GM12878 (cell line): ENCODE measurements around the gene FZD10. TPM values are rescaled to one million over a fixed set of nuclear protein-coding genes. Genes with fewer than 3 reads are reported as not detected.

ENCODE experiments used
- ATAC-seq: fragments of 200-7000 bp; cut with Tn5 transposase; 3 replicates; pipeline ENCODE4 v1.9.1; 2020; ENCODE audit warnings: mild to moderate bottlenecking, moderate library complexity
- BruUV-seq: library from RNA; stranded (reverse); fragments of 400-500 nt; replicated peaks from 2 replicates; lab custom pipeline; 2021; lab: Mats Ljungman, UMichigan
- CTCF ChIA-PET: fragments of 300-600 bp; sonication (Branson Sonifier 250); formaldehyde crosslinking; extraction: SDS; loops from one replicate; lab custom pipeline; 2021; ENCODE audit warnings: inconsistent platforms; lab: Yijun Ruan, JAX
- POLR2A ChIA-PET: fragments of 350-600 bp; formaldehyde crosslinking; extraction: SDS; loops from one replicate; lab custom pipeline; 2021; ENCODE audit warnings: inconsistent platforms; lab: Charles Lee
- RAD21 ChIA-PET: fragments of 300-600 bp; sonication (Branson Sonifier 250); formaldehyde crosslinking; loops from one replicate; lab custom pipeline; 2023; ENCODE audit warnings: antibody characterized with exemption; ENCODE audit not compliant: unreplicated experiment; lab: Charles Lee
- SMC1A ChIA-PET: fragments of 300-600 bp; sonication (Branson Sonifier 250); formaldehyde crosslinking; loops from one replicate; lab custom pipeline; 2023; ENCODE audit not compliant: unreplicated experiment, uncharacterized antibody; lab: Charles Lee
- DNase-seq: peaks from one replicate; pipeline ENCODE4 v3.0.0-alpha.2; 2011; ENCODE audit warnings: low read depth, low spot score
- FAIRE-seq: peaks from 3 replicates; lab custom pipeline; 2011; peaks lifted over from hg19 to GRCh38; lab: Jason Lieb, UNC
- H2AFZ ChIP-seq: 2 replicates; pipeline ENCODE4 v1.6.0; 2011; ENCODE audit warnings: low read depth, low read length, control low read depth; ENCODE audit not compliant: control insufficient read depth
- H3K27ac ChIP-seq: 2 replicates; pipeline ENCODE4 v1.5.1; 2011; ENCODE audit warnings: control low read depth; ENCODE audit not compliant: control insufficient read depth, insufficient read depth
- H3K27me3 ChIP-seq, 2 experiments: replicated peaks in 1 of 2; 2 replicates each; pipeline versions ENCODE4 v1.6.0 to v1.6.1; 2011; ENCODE audit warnings: low read length in 1 of 2; ENCODE audit not compliant: control insufficient read depth in 2 of 2, insufficient read depth in 2 of 2
- H3K36me3 ChIP-seq, 2 experiments: 2 replicates each; pipeline ENCODE4 v1.5.1; 2011; ENCODE audit warnings: low read length in 1 of 2; ENCODE audit not compliant: control insufficient read depth in 2 of 2, insufficient read depth in 2 of 2
- H3K4me1 ChIP-seq: 2 replicates; pipeline ENCODE4 v1.6.1; 2011; ENCODE audit warnings: mild to moderate bottlenecking, low read length, moderate library complexity, mixed read lengths; ENCODE audit not compliant: control insufficient read depth, insufficient read depth
- H3K4me2 ChIP-seq: 2 replicates; pipeline ENCODE4 v1.6.0; 2011; ENCODE audit warnings: control low read depth; ENCODE audit not compliant: control insufficient read depth, insufficient read depth
- H3K4me3 ChIP-seq: fragments of 200-600 bp; sonication (generic); 2 replicates; pipeline ENCODE4 v1.5.1; 2016
- H3K79me2 ChIP-seq: 2 replicates; pipeline ENCODE4 v1.6.0; 2011; ENCODE audit warnings: low read length; ENCODE audit not compliant: control insufficient read depth, insufficient read depth
- H3K9ac ChIP-seq: 2 replicates; pipeline ENCODE4 v1.8.0; 2011; ENCODE audit warnings: low read length, control low read depth, mixed read lengths; ENCODE audit not compliant: control insufficient read depth, insufficient read depth
- H3K9me3 ChIP-seq: replicated peaks from 3 replicates; pipeline ENCODE4 v1.5.1; 2011; ENCODE audit warnings: mild to moderate bottlenecking, low read length; ENCODE audit not compliant: control insufficient read depth, insufficient read depth
- H4K20me1 ChIP-seq: 2 replicates; pipeline ENCODE4 v1.6.0; 2011; ENCODE audit not compliant: control insufficient read depth, insufficient read depth
- BACH1 ChIP-seq: fragments of 450-650 bp; IDR thresholded peaks from 2 replicates; pipeline ENCODE4 v1.6.1; 2017; ENCODE audit warnings: mild to moderate bottlenecking, borderline replicate concordance
- BRCA1 ChIP-seq: IDR thresholded peaks from 2 replicates; pipeline ENCODE4 v1.6.1; 2011; ENCODE audit warnings: low read depth, low read length, improper control_type of control experiment
- CHD2 ChIP-seq: IDR thresholded peaks from 2 replicates; pipeline ENCODE4 v1.6.1; 2011; ENCODE audit warnings: low read depth, low read length, improper control_type of control experiment, borderline replicate concordance
- CREB1 ChIP-seq: IDR thresholded peaks from 2 replicates; pipeline ENCODE4 v1.6.1; 2012; ENCODE audit warnings: low read depth, mild to moderate bottlenecking, inconsistent platforms
- HDGF ChIP-seq: fragments of 450-650 bp; IDR thresholded peaks from 2 replicates; pipeline ENCODE4 v1.6.1; 2016; ENCODE audit warnings: antibody characterized with exemption
- IKZF1 ChIP-seq: fragments of 450-650 bp; conservative IDR thresholded peaks from 2 replicates; pipeline ENCODE4 v1.6.1; 2017; ENCODE audit warnings: antibody characterized with exemption, mild to moderate bottlenecking
- MEF2B ChIP-seq: fragments of 450-650 bp; IDR thresholded peaks from 2 replicates; pipeline ENCODE4 v1.6.1; 2018; ENCODE audit warnings: mild to moderate bottlenecking, moderate library complexity; ENCODE audit not compliant: partially characterized antibody, poor library complexity, severe bottlenecking
- NFYB ChIP-seq: IDR thresholded peaks from 2 replicates; pipeline ENCODE4 v1.6.1; 2011; ENCODE audit warnings: low read depth, mild to moderate bottlenecking, low read length, improper control_type of control experiment, moderate library complexity; ENCODE audit not compliant: insufficient read depth
- NR2F1 ChIP-seq: fragments of 450-650 bp; conservative IDR thresholded peaks from 2 replicates; pipeline ENCODE4 v1.6.1; 2017; ENCODE audit warnings: mild to moderate bottlenecking
- NRF1 ChIP-seq: conservative IDR thresholded peaks from 2 replicates; pipeline ENCODE4 v1.6.1; 2011; ENCODE audit warnings: mild to moderate bottlenecking, low read depth, low read length, improper control_type of control experiment
- PAX8 ChIP-seq: fragments of 450-650 bp; IDR thresholded peaks from 2 replicates; pipeline ENCODE4 v1.6.1; 2017; ENCODE audit warnings: mild to moderate bottlenecking, moderate library complexity
- POU2F2 ChIP-seq: IDR thresholded peaks from 3 replicates; pipeline ENCODE4 v1.6.1; 2011; ENCODE audit warnings: low read depth, mild to moderate bottlenecking, low read length, borderline replicate concordance
- SIN3A ChIP-seq: IDR thresholded peaks from 2 replicates; pipeline ENCODE4 v1.6.1; 2012; ENCODE audit warnings: low read depth, low read length, improper control_type of control experiment
- SUZ12 ChIP-seq: fragments of 200-600 bp; sonication (generic); IDR thresholded peaks from one replicate; pipeline ENCODE4 v1.6.1; 2018; ENCODE audit warnings: antibody characterized with exemption, mild to moderate bottlenecking; ENCODE audit not compliant: unreplicated experiment
- TCF12 ChIP-seq: IDR thresholded peaks from 2 replicates; pipeline ENCODE4 v1.6.1; 2011; ENCODE audit warnings: low read depth, mild to moderate bottlenecking, low read length
- TCF3 ChIP-seq: IDR thresholded peaks from 2 replicates; pipeline ENCODE4 v1.6.1; 2012; ENCODE audit warnings: low read depth, mild to moderate bottlenecking, low read length, borderline replicate concordance; ENCODE audit not compliant: insufficient read depth
- WRNIP1 ChIP-seq: IDR thresholded peaks from 2 replicates; pipeline ENCODE4 v1.6.1; 2011; ENCODE audit warnings: low read depth, low read length, improper control_type of control experiment, borderline replicate concordance
- WGBS: methylation state at CpG from one replicate; pipeline ENCODE4 v1.1.6; 2016; ENCODE audit warnings: low lambda C conversion rate; ENCODE audit not compliant: insufficient replicate concordance, insufficient coverage; ENCODE audit errors: missing lambda C conversion rate; 5-methylcytosine and 5-hydroxymethylcytosine counted together
- in situ Hi-C: fragments of 300-500 bp; cut with MboI; formaldehyde crosslinking; loops from 9 replicates; pipeline ENCODE4 v1.14.3; 2018; ENCODE audit warnings: mixed read lengths
- intact Hi-C: fragments of 100-400 bp; cut with micrococcal nuclease; formaldehyde crosslinking; loops from one replicate; pipeline ENCODE4 v1.14.2; 2022; ENCODE audit not compliant: unreplicated experiment
- polyA plus RNA-seq, 11 experiments: library from polyadenylated mRNA; depleted of rRNA in 4 of 11; unstranded in 6 of 11; stranded (reverse) in 5 of 11; fragments of >200 nt; fragmentation: Nextera tagmentation in 4 of 11; fragmentation: Illumina TruSeq in 1 of 11; extraction: Ambion mirVana in 4 of 11; extraction: Trizol in 1 of 11; gene quantifications; 1 replicate in 1 of 11; 2 replicates in 10 of 11; pipeline versions ENCODE4 v1.2.1 to v1.2.3, GENCODE V29; 2011 to 2016; ENCODE audit warnings: inconsistent platforms in 2 of 11, missing spikeins in 2 of 11, low read depth in 1 of 11
- total RNA-seq, 4 experiments: library from RNA; depleted of rRNA in 3 of 4; stranded (reverse); fragments of >200 nt in 3 of 4; fragmentation: Illumina TruSeq in 1 of 4; extraction: Trizol in 1 of 4; gene quantifications; 2 replicates each; pipeline versions ENCODE4 v1.2.1 to v1.2.3, GENCODE V29; 2013 to 2021
- TF ChIP-seq, protein P1 (sequence below): fragments of 450-650 bp; IDR thresholded peaks from 2 replicates; pipeline ENCODE4 v1.6.1; 2016; ENCODE audit warnings: mild to moderate bottlenecking
- TF ChIP-seq, protein P2 (sequence below): IDR thresholded peaks from 2 replicates; pipeline ENCODE4 v1.6.1; 2011; ENCODE audit warnings: mild to moderate bottlenecking, low read depth, low read length, moderate library complexity; ENCODE audit not compliant: insufficient replicate concordance

Gene FZD10
- total and polyA plus RNA-seq, 10 of the 15 experiments (the other 5 are each of a cell fraction or from before 2014, with no cell fraction given) = not detected

DNA sequence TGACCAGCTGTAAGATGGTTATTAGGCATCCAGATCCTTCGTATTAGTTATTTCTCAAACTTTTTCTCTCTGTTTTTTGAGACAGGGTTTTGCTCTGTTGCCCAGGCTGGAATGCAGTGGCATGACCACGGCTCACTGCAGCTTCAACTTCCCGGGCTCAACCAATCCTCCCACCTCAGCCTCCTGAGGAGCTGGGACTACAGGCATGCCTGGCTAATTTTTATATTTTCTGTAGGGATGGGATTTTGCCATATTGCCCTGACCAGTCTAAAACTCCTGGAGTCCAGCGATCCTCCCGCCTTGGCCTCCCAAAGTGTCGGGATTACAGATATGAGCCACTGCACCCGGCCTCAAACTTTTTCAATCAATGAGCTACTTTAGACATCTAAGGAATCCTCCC, 33.1 kb downstream of the FZD10 start (continued):
- TF ChIP-seq BRCA1 (no peak), POU2F2 (no peak), NR2F1 (no peak)
- TF ChIP-seq, all 136 proteins: peak for 0

DNA sequence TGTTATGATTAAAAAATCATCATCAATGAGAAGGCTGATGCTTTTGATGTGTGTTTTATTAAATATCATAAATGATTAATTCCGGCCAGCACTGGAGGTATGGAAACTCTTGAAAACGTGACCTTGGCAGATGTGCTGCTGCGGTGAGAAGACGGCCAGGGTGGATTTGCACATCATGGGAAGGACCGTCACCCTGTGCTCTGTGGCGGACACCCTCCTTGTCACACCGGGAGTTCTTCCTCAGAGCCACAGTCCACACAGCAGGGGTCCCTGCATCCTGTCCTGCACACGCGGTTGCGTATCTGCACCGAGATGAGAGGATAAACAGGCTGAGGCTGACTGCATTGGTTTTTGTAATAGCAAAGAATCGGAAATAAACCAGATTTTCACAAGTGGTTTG, 33.5 kb downstream of the FZD10 start:
- ChIA-PET CTCF (no interaction called here), SMC1A (no interaction called here), POLR2A (no interaction called here), RAD21 (no interaction called here)
- no peaks in the 10 kb centered on the region for H4K20me1 ChIP-seq
- BruUV-seq = no TSS peak
- H3K27me3 ChIP-seq = no peaks in the 10 kb centered on the region
- H3K9me3 ChIP-seq = no peaks in the 10 kb centered on the region
- WGBS = 54% methylated on average over 12 of the region's 12 CpGs
- no peak overlapping the region for H3K9ac ChIP-seq
- H3K36me3 ChIP-seq = no peaks in the 10 kb centered on the region
- TF ChIP-seq MEF2B (no peak), CREB1 (no peak), PAX8 (no peak), HDGF (no peak), SUZ12 (no peak), TCF3 (no peak), BACH1 (no peak), TCF12 (no peak), SIN3A (no peak), CHD2 (no peak), NRF1 (no peak), NFYB (no peak), IKZF1 (no peak), WRNIP1 (no peak)
- TF ChIP-seq, protein P1, sequence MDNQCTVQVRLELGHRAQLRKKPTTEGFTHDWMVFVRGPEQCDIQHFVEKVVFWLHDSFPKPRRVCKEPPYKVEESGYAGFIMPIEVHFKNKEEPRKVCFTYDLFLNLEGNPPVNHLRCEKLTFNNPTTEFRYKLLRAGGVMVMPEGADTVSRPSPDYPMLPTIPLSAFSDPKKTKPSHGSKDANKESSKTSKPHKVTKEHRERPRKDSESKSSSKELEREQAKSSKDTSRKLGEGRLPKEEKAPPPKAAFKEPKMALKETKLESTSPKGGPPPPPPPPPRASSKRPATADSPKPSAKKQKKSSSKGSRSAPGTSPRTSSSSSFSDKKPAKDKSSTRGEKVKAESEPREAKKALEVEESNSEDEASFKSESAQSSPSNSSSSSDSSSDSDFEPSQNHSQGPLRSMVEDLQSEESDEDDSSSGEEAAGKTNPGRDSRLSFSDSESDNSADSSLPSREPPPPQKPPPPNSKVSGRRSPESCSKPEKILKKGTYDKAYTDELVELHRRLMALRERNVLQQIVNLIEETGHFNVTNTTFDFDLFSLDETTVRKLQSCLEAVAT = no peak
- TF ChIP-seq, protein P2, sequence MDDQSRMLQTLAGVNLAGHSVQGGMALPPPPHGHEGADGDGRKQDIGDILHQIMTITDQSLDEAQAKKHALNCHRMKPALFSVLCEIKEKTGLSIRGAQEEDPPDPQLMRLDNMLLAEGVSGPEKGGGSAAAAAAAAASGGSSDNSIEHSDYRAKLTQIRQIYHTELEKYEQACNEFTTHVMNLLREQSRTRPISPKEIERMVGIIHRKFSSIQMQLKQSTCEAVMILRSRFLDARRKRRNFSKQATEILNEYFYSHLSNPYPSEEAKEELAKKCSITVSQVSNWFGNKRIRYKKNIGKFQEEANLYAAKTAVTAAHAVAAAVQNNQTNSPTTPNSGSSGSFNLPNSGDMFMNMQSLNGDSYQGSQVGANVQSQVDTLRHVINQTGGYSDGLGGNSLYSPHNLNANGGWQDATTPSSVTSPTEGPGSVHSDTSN = no peak
- FAIRE-seq = no peak
- no peaks in the 10 kb centered on the region for H3K79me2 ChIP-seq
- H3K4me3 ChIP-seq = no peak overlapping the region
- no peak for DNase-seq
- no peak overlapping the region for H3K4me2 ChIP-seq
- no peak overlapping the region for H3K27ac ChIP-seq
- no peak overlapping the region for H2AFZ ChIP-seq
- intact Hi-C loops = no loop called here
- ATAC-seq = no peak
- H3K4me1 ChIP-seq = no peaks in the 10 kb centered on the region
- in situ Hi-C loops = no loop called here
